RCC 7860 (cell line): Measurements from ENCODE around the gene TPST1.
"Not testable (repeated sequence)": the region's sequence is repeated elsewhere in the genome, so short reads cannot be mapped to it uniquely, and the experiment has no call there.

Experiments used
- DNase-seq: peaks from one replicate; pipeline ENCODE4 v3.0.0-alpha.2; 2015; ENCODE audit warnings: low spot score
- FAIRE-seq: peaks from 2 replicates; lab custom pipeline; 2012; peaks lifted over from hg19 to GRCh38; lab: Jason Lieb, UNC

The TPST1 gene

GRCh38 chr7:66204822-66205740, at the start of gene TPST1:
TSS of gene TPST1 (plus strand) at chr7:66205334. CDS start at chr7:66240426, 35,092 bp downstream.
- FAIRE-seq (peak; percentile 40), DNase-seq (peak; percentile 89)

DNA sequence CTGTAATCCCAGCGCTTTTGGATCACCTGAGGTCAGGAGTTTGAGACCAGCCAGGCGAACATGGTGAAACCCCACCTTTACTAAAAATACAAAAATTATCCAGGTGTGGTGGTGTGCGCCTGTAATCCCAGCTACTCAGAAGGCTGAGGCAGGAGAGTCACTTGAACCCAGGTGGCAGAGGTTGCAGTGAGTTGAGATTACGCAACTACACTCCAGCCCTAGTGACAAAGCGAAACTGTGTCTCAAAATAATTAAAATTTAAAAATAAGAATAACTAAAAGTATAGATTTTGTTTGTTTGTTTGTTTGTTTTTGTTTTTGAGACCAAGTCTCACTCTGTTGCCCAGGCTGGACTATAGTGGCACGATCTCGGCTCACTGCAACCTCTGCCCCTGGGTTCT, 49.1 kb upstream of the TPST1 start:
- FAIRE-seq, DNase-seq: not testable (repeated sequence)

DNA sequence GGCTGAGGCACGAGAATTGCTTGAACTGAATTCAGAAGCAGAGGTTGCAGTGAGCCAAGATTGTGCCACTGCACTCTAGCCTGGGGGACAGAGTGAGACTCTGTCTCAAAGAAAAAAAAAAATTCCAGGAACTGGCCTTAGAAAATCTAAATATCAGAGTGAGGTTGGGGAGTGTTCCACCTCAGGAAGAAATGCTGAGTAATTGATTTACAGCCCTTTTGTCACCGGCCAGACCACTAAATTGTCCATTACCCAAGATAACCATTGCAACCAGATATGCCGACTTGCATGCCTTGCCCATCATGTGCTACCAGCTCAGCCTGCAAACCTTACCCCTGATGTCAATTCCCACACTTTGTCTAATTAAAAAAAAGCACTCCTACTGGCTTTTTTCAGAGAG, 48.1 kb upstream of the TPST1 start:
- DNase-seq (peak; percentile 61), FAIRE-seq (peak; percentile 84)

DNA sequence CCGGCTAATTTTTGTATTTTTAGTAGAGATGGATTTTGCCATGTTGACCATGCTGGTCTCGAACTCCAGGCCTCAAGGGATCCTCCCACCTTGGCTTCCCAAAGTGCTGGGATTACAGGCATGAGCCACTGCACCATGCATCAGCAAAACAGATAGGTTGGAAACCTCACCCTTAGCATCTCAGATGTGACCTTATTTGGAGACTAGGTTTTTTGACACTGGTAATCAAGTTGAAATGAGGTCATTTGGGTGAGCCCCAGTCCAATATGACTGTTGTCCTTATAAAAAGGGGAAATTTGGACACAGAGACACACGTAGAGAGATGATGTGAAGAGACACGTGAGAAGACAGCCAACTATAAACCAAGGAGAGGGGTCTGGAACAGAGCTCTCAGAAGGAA, 42.5 kb upstream of the TPST1 start:
- no peak for FAIRE-seq
- no peak for DNase-seq

- FAIRE-seq (no peak), DNase-seq (no peak)
Measured at GRCh38 chr7:66163186-66163610, 41.9 kb upstream of the TPST1 start.

GRCh38 chr7:66164356-66164755, 40.8 kb upstream of the TPST1 start:
- no peak for FAIRE-seq
- DNase-seq = no peak

- DNase-seq (no peak), FAIRE-seq (no peak)
Measured at GRCh38 chr7:66167773-66168387, 37.3 kb upstream of the TPST1 start.

DNA sequence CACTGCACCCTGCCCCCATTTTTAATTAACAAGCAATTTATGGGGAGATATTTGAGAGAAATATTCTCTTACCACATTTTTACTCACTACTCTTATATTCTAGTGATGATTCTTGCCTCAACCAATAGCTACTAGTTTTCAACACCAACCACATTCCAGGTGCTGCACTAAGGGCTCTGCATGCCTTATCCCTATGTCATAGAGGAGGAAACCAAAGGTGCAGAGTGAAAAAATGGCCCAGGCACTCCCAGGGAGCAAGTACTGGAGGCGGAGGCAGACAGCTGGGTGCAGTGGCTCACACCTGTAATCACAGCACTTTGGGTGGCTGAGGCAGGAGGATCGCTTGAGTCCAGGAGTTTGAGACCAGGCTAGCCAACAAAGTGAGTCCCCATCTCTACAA, 35.5 kb upstream of the TPST1 start:
- FAIRE-seq (no peak), DNase-seq (no peak)

DNA sequence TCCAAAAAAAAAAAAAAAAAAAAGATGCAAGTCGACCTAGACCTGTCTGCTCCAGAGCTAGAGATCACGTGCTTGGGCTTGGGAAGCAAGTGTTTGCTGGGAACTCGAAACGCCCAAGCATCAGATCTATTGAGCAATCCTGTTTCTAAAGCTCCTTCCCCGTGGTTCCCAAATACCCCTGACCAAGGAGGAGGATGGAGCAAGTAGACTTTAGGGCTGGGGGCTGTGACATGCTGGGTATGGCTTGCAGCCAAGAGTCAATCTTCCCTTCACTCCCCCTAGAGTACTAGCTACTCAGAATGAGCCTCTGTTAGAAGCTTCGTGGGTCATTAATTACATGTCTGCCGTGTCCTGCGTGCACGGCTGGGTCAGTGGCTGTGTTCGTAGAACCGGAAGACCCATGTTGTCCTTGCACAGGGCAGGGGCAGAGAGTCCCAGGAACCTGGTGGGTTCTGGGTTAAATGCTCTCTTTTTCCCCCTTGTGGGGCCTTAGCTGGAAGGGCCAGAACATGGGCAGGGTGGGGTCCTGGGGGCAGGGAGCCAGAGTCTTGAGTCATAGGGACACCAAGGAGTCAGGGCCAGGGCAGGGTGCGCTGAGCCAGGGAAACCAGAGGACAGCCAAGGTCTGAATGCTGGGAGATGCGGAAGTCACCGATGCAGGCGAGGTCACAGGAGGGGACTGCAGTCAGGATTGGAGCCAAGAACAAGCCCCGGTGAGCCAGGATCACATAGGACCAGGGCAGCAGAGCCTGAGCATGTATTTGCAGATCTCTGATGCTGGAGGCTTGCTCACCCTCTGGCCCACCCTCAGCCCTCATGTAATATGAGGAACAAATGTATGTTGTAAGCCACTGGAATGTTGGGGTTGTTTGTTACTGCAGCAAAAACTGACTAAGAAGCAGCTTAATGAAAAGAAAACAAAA, 34.6 kb upstream of the TPST1 start:
- FAIRE-seq = peak; percentile 69

GRCh38 chr7:66172536-66173401, 32.4 kb upstream of the TPST1 start:
- not testable (repeated sequence) for DNase-seq, FAIRE-seq

More for the DNA sequence above, 34.6 kb upstream of the TPST1 start:
- peak; percentile 78 for DNase-seq

- FAIRE-seq (no peak), DNase-seq (no peak)
Measured at GRCh38 chr7:66173856-66174255, 31.3 kb upstream of the TPST1 start.

DNA sequence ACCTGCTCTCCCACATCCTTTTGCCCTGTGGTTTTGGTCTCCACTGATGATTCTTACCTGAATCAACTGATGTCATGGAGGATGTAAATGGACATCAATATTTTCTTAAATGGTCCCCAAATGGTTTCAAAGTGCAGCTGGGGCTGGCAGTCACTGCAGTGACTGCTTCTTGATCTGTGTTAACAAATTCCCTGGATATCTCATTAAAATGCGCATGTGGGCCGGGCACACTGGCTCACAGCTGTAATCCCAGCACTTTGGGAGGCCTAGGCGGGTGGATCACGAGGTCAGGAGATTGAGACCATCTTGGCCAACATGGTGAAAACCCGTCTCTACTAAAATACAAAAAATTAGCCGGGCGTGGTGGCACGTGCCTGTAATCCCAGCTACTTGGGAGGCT, 30.1 kb upstream of the TPST1 start:
- FAIRE-seq, DNase-seq: not testable (repeated sequence)

DNA sequence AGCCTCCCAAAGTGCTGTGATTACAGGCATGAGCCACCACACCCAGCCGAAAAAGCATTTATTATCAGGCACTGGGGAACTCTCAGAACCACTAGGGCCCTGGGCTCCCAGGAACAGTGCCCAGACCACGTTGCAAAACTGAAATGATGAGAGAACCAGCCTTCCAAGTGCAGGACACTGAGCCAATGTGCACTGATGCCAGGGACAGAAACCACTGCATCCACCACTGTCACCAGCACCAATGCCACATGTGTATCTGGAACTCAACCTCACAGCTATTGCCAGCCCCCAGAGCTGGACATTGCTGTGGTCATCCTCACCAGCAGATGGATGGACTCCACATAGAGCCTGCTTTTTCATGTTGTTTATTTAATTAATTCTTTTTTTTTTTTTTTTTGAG, 28.2 kb upstream of the TPST1 start:
- no peak for FAIRE-seq
- no peak for DNase-seq

- DNase-seq (no peak), FAIRE-seq (no peak)
Measured at GRCh38 chr7:66178258-66178657, 26.9 kb upstream of the TPST1 start.

GRCh38 chr7:66181329-66181728, 23.8 kb upstream of the TPST1 start:
- no peak for DNase-seq
- no peak for FAIRE-seq

- DNase-seq = no peak
- no peak for FAIRE-seq
Measured at GRCh38 chr7:66181845-66182244, 23.3 kb upstream of the TPST1 start.

GRCh38 chr7:66182920-66183319, 22.2 kb upstream of the TPST1 start:
- no peak for DNase-seq
- FAIRE-seq = no peak

DNA sequence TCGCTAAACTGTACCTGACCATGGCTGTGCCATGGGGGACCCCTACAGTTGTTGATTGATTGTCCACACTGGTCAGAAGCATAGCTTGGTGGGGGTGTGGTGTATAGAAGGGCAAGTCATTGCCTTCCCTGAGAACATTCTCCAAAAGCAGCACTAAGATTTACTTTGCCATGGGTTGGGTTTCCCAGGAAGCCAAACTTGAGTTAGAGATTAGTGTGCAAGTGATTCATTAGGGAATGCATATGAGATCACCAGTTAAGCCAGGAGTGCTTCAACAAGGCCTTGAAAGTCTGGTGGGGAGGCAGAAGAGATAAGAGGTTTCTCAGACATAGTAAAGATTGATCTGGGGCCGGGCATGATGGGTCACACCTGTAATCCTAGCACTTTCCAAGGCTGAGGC, 21.4 kb upstream of the TPST1 start:
- FAIRE-seq (no peak), DNase-seq (peak; percentile 69)

- FAIRE-seq (no peak), DNase-seq (no peak)
Measured at GRCh38 chr7:66185680-66186187, 19.4 kb upstream of the TPST1 start.

DNA sequence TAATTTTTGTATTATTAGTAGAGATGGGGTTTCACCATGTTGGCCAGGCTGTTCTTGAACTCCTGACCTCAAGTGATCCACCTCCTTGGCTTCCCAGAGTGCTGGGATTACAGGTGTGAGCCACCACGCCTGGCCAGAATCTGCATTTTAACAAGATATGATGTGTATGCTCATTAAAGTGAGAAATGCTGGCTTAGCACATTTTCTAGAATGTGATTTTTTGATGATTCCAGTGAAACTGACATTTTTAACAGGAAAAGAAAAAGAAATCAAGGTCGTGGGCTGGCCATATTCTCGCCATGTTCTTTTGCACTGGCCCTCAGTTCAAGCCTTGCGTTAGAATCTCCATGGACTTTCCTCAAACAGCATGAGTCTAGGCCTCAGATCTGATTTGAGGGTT, 18.1 kb upstream of the TPST1 start:
- DNase-seq (no peak), FAIRE-seq (no peak)
